ENCODE measurements around the gene TATDN2.

The TATDN2 gene

GRCh38 chr3:10248184-10248983, at the start of gene TATDN2:
Gene TATDN2, plus strand, starts transcription at chr3:10248459. Its CDS starts 742 bp downstream, at chr3:10249201.
- DNase-seq (ENCODE audit: low spot score) = peak; percentile 100
- no peak for TF ChIP-seq CTCF (IDR thresholded peaks at IDR 0.05; ENCODE audit: extremely low read depth, missing control alignments)

GRCh38 chr3:10198761-10199649, 49.3 kb upstream of the TATDN2 start:
- TF ChIP-seq CTCF (IDR thresholded peaks at IDR 0.05; ENCODE audit: extremely low read depth, missing control alignments) = no peak
- peak; percentile 72 for DNase-seq (ENCODE audit: low spot score)

- DNase-seq (ENCODE audit: low spot score) = no peak
- no peak for TF ChIP-seq CTCF (IDR thresholded peaks at IDR 0.05; ENCODE audit: extremely low read depth, missing control alignments)
These were observed 43.3 kb upstream of the TATDN2 start for GRCh38 chr3:10204921-10205320.

- DNase-seq (ENCODE audit: low spot score) = no peak
- no peak for TF ChIP-seq CTCF (IDR thresholded peaks at IDR 0.05; ENCODE audit: extremely low read depth, missing control alignments)
These were observed 42.7 kb upstream of the TATDN2 start for GRCh38 chr3:10205451-10206165.

- DNase-seq (ENCODE audit: low spot score) = no peak
These were observed 42.1 kb upstream of the TATDN2 start for GRCh38 chr3:10206166-10206511.

GRCh38 chr3:10213156-10213792, 35.0 kb upstream of the TATDN2 start:
- no peak for TF ChIP-seq CTCF (IDR thresholded peaks at IDR 0.05; ENCODE audit: extremely low read depth, missing control alignments)
- no peak for DNase-seq (ENCODE audit: low spot score)

More at GRCh38 chr3:10206166-10206511, 42.1 kb upstream of the TATDN2 start:
- no peak for TF ChIP-seq CTCF (IDR thresholded peaks at IDR 0.05; ENCODE audit: extremely low read depth, missing control alignments)
